ENCODE data around the gene CFL1. TPM values are rescaled to one million over a fixed set of nuclear protein-coding genes. Genes with fewer than 3 reads are reported as not detected.

The CFL1 gene
- total RNA-seq, 3 donors from 2014 or later, result 944 to 1,135 (median 977) TPM

- H3K27me3 Mint-ChIP-seq (ENCODE audit: low read depth), result no peaks in the 10 kb centered on the region
- ATAC-seq, result no peak
- peaks cover 10% of the 10 kb centered on the region for H3K4me1 Mint-ChIP-seq (ENCODE audit: low read depth)
- no peaks in the 10 kb centered on the region for H3K36me3 Mint-ChIP-seq (ENCODE audit: insufficient read depth)
- no peak for DNase-seq
- no peak overlapping the region for H3K4me3 Mint-ChIP-seq
- no peaks in the 10 kb centered on the region for H3K9me3 Mint-ChIP-seq
Measured at GRCh38 chr11:65826984-65827735, 30.8 kb downstream of the CFL1 start.

GRCh38 chr11:65822776-65823528 lies 35.0 kb downstream of the CFL1 start:
- no peaks in the 10 kb centered on the region for H3K36me3 Mint-ChIP-seq (ENCODE audit: insufficient read depth)
- ATAC-seq (no peak), DNase-seq (no peak)
- no peaks in the 10 kb centered on the region for H3K9me3 Mint-ChIP-seq
- no peak overlapping the region for H3K4me3 Mint-ChIP-seq
- H3K4me1 Mint-ChIP-seq (ENCODE audit: low read depth), result peaks cover 3% of the 10 kb centered on the region
- no peaks in the 10 kb centered on the region for H3K27me3 Mint-ChIP-seq (ENCODE audit: low read depth)

GRCh38 chr11:65821107-65821506 lies 36.9 kb downstream of the CFL1 start:
- Mint-ChIP-seq H3K36me3 (ENCODE audit: insufficient read depth) (no peaks in the 10 kb centered on the region), H3K9me3 (no peaks in the 10 kb centered on the region), H3K4me3 (no peak overlapping the region), H3K27me3 (ENCODE audit: low read depth) (no peaks in the 10 kb centered on the region), H3K4me1 (ENCODE audit: low read depth) (peaks cover 11% of the 10 kb centered on the region)
- DNase-seq (no peak), ATAC-seq (no peak)

- Mint-ChIP-seq H3K4me1 (ENCODE audit: low read depth) (peaks cover 11% of the 10 kb centered on the region), H3K27me3 (ENCODE audit: low read depth) (no peaks in the 10 kb centered on the region), H3K36me3 (ENCODE audit: insufficient read depth) (no peaks in the 10 kb centered on the region), H3K9me3 (no peaks in the 10 kb centered on the region), H3K4me3 (peak overlapping the region; percentile 80)
- ATAC-seq (peak; percentile 94 to 96), DNase-seq (peak; percentile 93)
Measured at GRCh38 chr11:65817835-65818680, 39.9 kb downstream of the CFL1 start.

GRCh38 chr11:65817312-65817834 lies 40.6 kb downstream of the CFL1 start:
- H3K27me3 Mint-ChIP-seq (ENCODE audit: low read depth), result no peaks in the 10 kb centered on the region
- DNase-seq (no peak), ATAC-seq (no peak)
- H3K4me3 Mint-ChIP-seq, result peak overlapping the region; percentile 80
- H3K4me1 Mint-ChIP-seq (ENCODE audit: low read depth), result peaks cover 11% of the 10 kb centered on the region
- H3K9me3 Mint-ChIP-seq, result no peaks in the 10 kb centered on the region
- H3K36me3 Mint-ChIP-seq (ENCODE audit: insufficient read depth), result no peaks in the 10 kb centered on the region

GRCh38 chr11:65816696-65817095 lies 41.3 kb downstream of the CFL1 start:
- Mint-ChIP-seq H3K4me1 (ENCODE audit: low read depth) (peaks cover 11% of the 10 kb centered on the region), H3K36me3 (ENCODE audit: insufficient read depth) (no peaks in the 10 kb centered on the region), H3K27me3 (ENCODE audit: low read depth) (no peaks in the 10 kb centered on the region), H3K9me3 (no peaks in the 10 kb centered on the region), H3K4me3 (peak overlapping the region; percentile 80)
- DNase-seq (no peak), ATAC-seq (no peak)

- Mint-ChIP-seq H3K27me3 (ENCODE audit: low read depth) (no peaks in the 10 kb centered on the region), H3K4me1 (ENCODE audit: low read depth) (peaks cover 11% of the 10 kb centered on the region), H3K9me3 (no peaks in the 10 kb centered on the region), H3K4me3 (no peak overlapping the region), H3K36me3 (ENCODE audit: insufficient read depth) (no peaks in the 10 kb centered on the region)
- DNase-seq, result no peak
- no peak for ATAC-seq
Measured at GRCh38 chr11:65814986-65815565, 42.9 kb downstream of the CFL1 start.

GRCh38 chr11:65814131-65814985 lies 43.6 kb downstream of the CFL1 start:
- DNase-seq, result no peak
- no peak for ATAC-seq
- no peaks in the 10 kb centered on the region for H3K27me3 Mint-ChIP-seq (ENCODE audit: low read depth)

GRCh38 chr11:65811764-65812475 lies 46.1 kb downstream of the CFL1 start:
- Mint-ChIP-seq H3K36me3 (ENCODE audit: insufficient read depth) (no peaks in the 10 kb centered on the region), H3K9me3 (no peaks in the 10 kb centered on the region)
- ATAC-seq, result no peak

More at GRCh38 chr11:65814131-65814985, 43.6 kb downstream of the CFL1 start:
- Mint-ChIP-seq H3K4me1 (ENCODE audit: low read depth) (peaks cover 11% of the 10 kb centered on the region), H3K36me3 (ENCODE audit: insufficient read depth) (no peaks in the 10 kb centered on the region), H3K9me3 (no peaks in the 10 kb centered on the region), H3K4me3 (no peak overlapping the region)

GRCh38 chr11:65810046-65810868 lies 47.7 kb downstream of the CFL1 start:
- Mint-ChIP-seq H3K9me3 (no peaks in the 10 kb centered on the region), H3K36me3 (ENCODE audit: insufficient read depth) (no peaks in the 10 kb centered on the region), H3K27me3 (ENCODE audit: low read depth) (peaks cover 4% of the 10 kb centered on the region), H3K4me3 (no peak overlapping the region), H3K4me1 (ENCODE audit: low read depth) (no peaks in the 10 kb centered on the region)
- DNase-seq (no peak), ATAC-seq (peak; percentile 57 to 62)

More at GRCh38 chr11:65811764-65812475, 46.1 kb downstream of the CFL1 start:
- Mint-ChIP-seq H3K4me3 (no peak overlapping the region), H3K27me3 (ENCODE audit: low read depth) (peaks cover 2% of the 10 kb centered on the region), H3K4me1 (ENCODE audit: low read depth) (peaks cover under 1% of the 10 kb centered on the region)
- DNase-seq, result no peak

GRCh38 chr11:65809496-65809895 lies 48.5 kb downstream of the CFL1 start:
- Mint-ChIP-seq H3K9me3 (no peaks in the 10 kb centered on the region), H3K27me3 (ENCODE audit: low read depth) (peaks cover 6% of the 10 kb centered on the region), H3K4me1 (ENCODE audit: low read depth) (no peaks in the 10 kb centered on the region), H3K4me3 (no peak overlapping the region), H3K36me3 (ENCODE audit: insufficient read depth) (no peaks in the 10 kb centered on the region)
- ATAC-seq, result no peak
- no peak for DNase-seq

GRCh38 chr11:65808744-65809341 lies 49.1 kb downstream of the CFL1 start:
- Mint-ChIP-seq H3K27me3 (ENCODE audit: low read depth) (peaks cover 11% of the 10 kb centered on the region), H3K36me3 (ENCODE audit: insufficient read depth) (no peaks in the 10 kb centered on the region), H3K9me3 (no peaks in the 10 kb centered on the region), H3K4me3 (no peak overlapping the region), H3K4me1 (ENCODE audit: low read depth) (no peaks in the 10 kb centered on the region)
- no peak for DNase-seq
- no peak for ATAC-seq
